H1 (cell line): ENCODE data around the gene GRAMD1B. TPM values are rescaled to one million over a fixed set of nuclear protein-coding genes. Genes with fewer than 3 reads are reported as not detected.

Experiments
- CTCF ChIA-PET: fragments of 300-600 bp; sonication (Branson Sonifier 250); formaldehyde crosslinking; loops from one replicate; lab custom pipeline; 2021; ENCODE audit not compliant: partially characterized antibody; lab: Charles Lee
- POLR2A ChIA-PET: fragments of 300-600 bp; sonication (Branson Sonifier 250); formaldehyde crosslinking; loops from one replicate; lab custom pipeline; 2021; ENCODE audit warnings: inconsistent platforms; ENCODE audit not compliant: partially characterized antibody; lab: Charles Lee
- DNase-seq, 2 experiments: peaks; one replicate each; pipeline versions ENCODE4 v3.0.0 to v3.0.0-alpha.2; 2010 to 2022; ENCODE audit warnings: low spot score in 2 of 2, low read depth in 1 of 2, mixed read lengths in 1 of 2
- FAIRE-seq: peaks from 2 replicates; lab custom pipeline; 2011; peaks lifted over from hg19 to GRCh38; lab: Jason Lieb, UNC
- H2AFZ ChIP-seq: 2 replicates; pipeline ENCODE4 v1.8.1; 2012; ENCODE audit warnings: low read length, inconsistent platforms
- H2AK5ac ChIP-seq: 2 replicates; pipeline ENCODE4 v1.6.1; 2013; ENCODE audit warnings: low read depth, low read length
- H2BK120ac ChIP-seq: replicated peaks from 2 replicates; pipeline ENCODE3; 2013; ENCODE audit warnings: low read depth, low read length, inconsistent platforms
- H2BK12ac ChIP-seq: 2 replicates; pipeline ENCODE4 v1.6.1; 2013; ENCODE audit warnings: low read depth, low read length
- H2BK15ac ChIP-seq: 2 replicates; pipeline ENCODE4 v1.6.1; 2013; ENCODE audit warnings: low read length
- H2BK20ac ChIP-seq: 2 replicates; pipeline ENCODE4 v1.6.1; 2013; ENCODE audit warnings: low read length
- H2BK5ac ChIP-seq: 2 replicates; pipeline ENCODE4 v1.6.1; 2013; ENCODE audit warnings: low read depth, low read length
- H3K14ac ChIP-seq: 2 replicates; pipeline ENCODE4 v1.6.1; 2013; ENCODE audit warnings: inconsistent platforms; ENCODE audit not compliant: insufficient read length
- H3K18ac ChIP-seq: 2 replicates; pipeline ENCODE4 v1.6.1; 2013; ENCODE audit warnings: low read length; ENCODE audit errors: extremely low read depth
- H3K23ac ChIP-seq: 2 replicates; pipeline ENCODE4 v1.6.1; 2013; ENCODE audit warnings: inconsistent platforms; ENCODE audit not compliant: insufficient read length
- H3K23me2 ChIP-seq: 2 replicates; pipeline ENCODE4 v1.6.1; 2013; ENCODE audit warnings: low read depth, low read length
- H3K27ac ChIP-seq: 2 replicates; pipeline ENCODE4 v1.6.1; 2011; ENCODE audit warnings: low read depth, low read length, inconsistent platforms
- H3K27me3 ChIP-seq, 4 experiments: replicated peaks in 1 of 4; 1 replicate in 1 of 4; 2 replicates in 3 of 4; pipeline versions ENCODE4 v1.6.1 to v1.8.1; 2011 to 2013; ENCODE audit warnings: low read length in 3 of 4, mild to moderate bottlenecking in 3 of 4, inconsistent platforms in 2 of 4, mixed read lengths in 2 of 4, moderate library complexity in 1 of 4; ENCODE audit not compliant: control insufficient read depth in 3 of 4, insufficient read depth in 3 of 4; ENCODE audit errors: extremely low read depth in 1 of 4
- H3K36me3 ChIP-seq, 4 experiments: 2 replicates each; pipeline versions ENCODE4 v1.6.1 to v1.8.1; 2011 to 2013; ENCODE audit warnings: mild to moderate bottlenecking in 4 of 4, low read length in 3 of 4, moderate library complexity in 2 of 4, control low read depth in 1 of 4, inconsistent platforms in 1 of 4; ENCODE audit not compliant: insufficient read depth in 4 of 4, control insufficient read depth in 2 of 4
- H3K4ac ChIP-seq: replicated peaks from 2 replicates; pipeline ENCODE3; 2013; ENCODE audit warnings: low read length, low read depth, mixed read lengths, inconsistent platforms; ENCODE audit not compliant: insufficient read length
- H3K4me1 ChIP-seq, 4 experiments: replicated peaks in 1 of 4; 1 replicate in 1 of 4; 2 replicates in 3 of 4; pipeline versions ENCODE4 v1.6.1 to v1.8.1; 2011 to 2013; ENCODE audit warnings: low read length in 3 of 4, inconsistent platforms in 2 of 4, mixed read lengths in 1 of 4; ENCODE audit not compliant: insufficient read depth in 4 of 4, control insufficient read depth in 3 of 4
- H3K4me2 ChIP-seq, 2 experiments: 2 replicates each; pipeline versions ENCODE4 v1.6.1 to v1.8.1; 2011 to 2013; ENCODE audit warnings: low read depth in 2 of 2, low read length in 2 of 2, control low read depth in 1 of 2, inconsistent platforms in 1 of 2, mild to moderate bottlenecking in 1 of 2; ENCODE audit not compliant: insufficient read depth in 1 of 2
- H3K4me3 ChIP-seq, 4 experiments: fragments of 200-600, 300-600 bp in 1 of 4; sonication (generic), shearing (Covaris generic), sonication (Bioruptor Twin) in 1 of 4; 2 replicates each; pipeline versions ENCODE4 v1.5.1 to v1.8.1; 2011 to 2016; ENCODE audit warnings: low read length in 4 of 4, low read depth in 3 of 4, control low read depth in 2 of 4, inconsistent platforms in 2 of 4, mild to moderate bottlenecking in 2 of 4, mixed read lengths in 1 of 4, moderate library complexity in 1 of 4; ENCODE audit not compliant: insufficient read depth in 2 of 4; ENCODE audit errors: extremely low read depth in 1 of 4
- H3K56ac ChIP-seq: replicated peaks from 2 replicates; pipeline ENCODE3; 2013; ENCODE audit warnings: low read depth, mild to moderate bottlenecking, mixed read lengths, low read length, inconsistent platforms; ENCODE audit not compliant: insufficient read length
- H3K79me1 ChIP-seq: 2 replicates; pipeline ENCODE4 v1.6.1; 2013; ENCODE audit warnings: low read depth, low read length, control low read depth
- H3K79me2 ChIP-seq, 2 experiments: 2 replicates each; pipeline versions ENCODE4 v1.6.1 to v1.8.1; 2012 to 2013; ENCODE audit warnings: low read length in 2 of 2, mild to moderate bottlenecking in 2 of 2, inconsistent platforms in 1 of 2; ENCODE audit not compliant: insufficient read depth in 2 of 2, control insufficient read depth in 1 of 2
- H3K9ac ChIP-seq, 4 experiments: replicated peaks in 1 of 4; 1 replicate in 1 of 4; 2 replicates in 3 of 4; pipeline versions ENCODE4 v1.6.1 to v1.8.1; 2011 to 2013; ENCODE audit warnings: low read depth in 3 of 4, low read length in 3 of 4, control low read depth in 2 of 4, mild to moderate bottlenecking in 2 of 4, moderate library complexity in 2 of 4, inconsistent platforms in 1 of 4; ENCODE audit errors: extremely low read depth in 1 of 4
- H3K9me3 ChIP-seq, 2 experiments: 2 replicates each; pipeline versions ENCODE4 v1.6.1 to v1.8.1; 2012 to 2013; ENCODE audit warnings: mild to moderate bottlenecking in 2 of 2, moderate library complexity in 2 of 2, control low read depth in 1 of 2, inconsistent platforms in 1 of 2, low read depth in 1 of 2, low read length in 1 of 2, mixed read lengths in 1 of 2; ENCODE audit not compliant: insufficient read depth in 2 of 2
- H4K20me1 ChIP-seq, 2 experiments: replicated peaks in 1 of 2; 2 replicates each; pipeline versions ENCODE3 to v1.8.1; 2011 to 2013; ENCODE audit warnings: inconsistent platforms in 2 of 2, low read length in 2 of 2, mild to moderate bottlenecking in 1 of 2; ENCODE audit not compliant: insufficient read depth in 2 of 2, control insufficient read depth in 1 of 2
- H4K5ac ChIP-seq: 2 replicates; pipeline ENCODE4 v1.6.1; 2013; ENCODE audit warnings: low read length, low read depth, mixed read lengths, inconsistent platforms; ENCODE audit not compliant: insufficient read length
- H4K8ac ChIP-seq: 2 replicates; pipeline ENCODE4 v1.8.0; 2013; ENCODE audit warnings: mild to moderate bottlenecking, moderate library complexity, low read length, inconsistent platforms; ENCODE audit not compliant: insufficient read depth; ENCODE audit errors: extremely low read depth
- H4K91ac ChIP-seq: replicated peaks from 2 replicates; pipeline ENCODE3; 2013; ENCODE audit warnings: low read length, mixed read lengths, inconsistent platforms; ENCODE audit not compliant: insufficient read length
- CBX8 ChIP-seq: fragments of 300-800, 300-1000 bp; sonication (generic); IDR thresholded peaks from 2 replicates; pipeline ENCODE4 v1.7.1; 2016; ENCODE audit warnings: low read depth, low read length, borderline replicate concordance
- CEBPB ChIP-seq: IDR thresholded peaks from 2 replicates; pipeline ENCODE4 v1.6.1; 2012; ENCODE audit warnings: low read depth, low read length
- NANOG ChIP-seq: IDR thresholded peaks from 2 replicates; pipeline ENCODE4 v1.6.1; 2011; ENCODE audit warnings: low read length, low read depth, mild to moderate bottlenecking, inconsistent platforms; ENCODE audit not compliant: insufficient read depth, poor library complexity, severe bottlenecking
- NRF1 ChIP-seq: IDR thresholded peaks from 2 replicates; pipeline ENCODE4 v1.6.1; 2011; ENCODE audit warnings: mild to moderate bottlenecking, low read depth, low read length, improper control_type of control experiment
- ZNF274 ChIP-seq: IDR thresholded peaks from 2 replicates; pipeline ENCODE4 v1.7.0; 2012; ENCODE audit warnings: low read length, borderline replicate concordance; ENCODE audit errors: extremely low read depth
- WGBS, 2 experiments: shearing (Covaris generic) in 1 of 2; methylation state at CpG; one replicate each; pipeline versions ENCODE4 v1.1.6 to v1.1.7; 2013 to 2015; ENCODE audit warnings: low lambda C conversion rate in 2 of 2, mixed read lengths in 2 of 2, inconsistent platforms in 1 of 2, low coverage in 1 of 2, missing lambda C conversion rate in 1 of 2; ENCODE audit not compliant: insufficient replicate concordance in 2 of 2, insufficient coverage in 1 of 2, insufficient read length in 1 of 2; ENCODE audit errors: extremely low coverage in 1 of 2, missing lambda C conversion rate in 1 of 2; 5-methylcytosine and 5-hydroxymethylcytosine counted together
- polyA plus RNA-seq, 7 experiments: library from polyadenylated mRNA; depleted of rRNA in 3 of 7; stranded (reverse) in 5 of 7; unstranded in 2 of 7; fragments of >200 nt in 5 of 7; fragments of 200-250 nt in 2 of 7; gene quantifications; 1 replicate in 5 of 7; 2 replicates in 1 of 7; 4 replicates in 1 of 7; pipeline versions ENCODE4 v1.2.1 to v1.2.3, GENCODE V29; 2011 to 2013; ENCODE audit warnings: missing spikeins in 2 of 7, mixed read lengths in 2 of 7
- total RNA-seq: library from RNA; stranded (reverse); fragmentation: NEBNext Ultra II Directional; extraction: Animal tissue kit (Norgen Biotek cat#: 25700); gene quantifications from 2 replicates; pipeline ENCODE4 v1.2.1, GENCODE V29; 2021
- TF ChIP-seq, protein P1 (sequence below): IDR thresholded peaks from 2 replicates; pipeline ENCODE4 v1.6.1; 2012; ENCODE audit warnings: inconsistent platforms

GRAMD1B gene
- total and polyA plus RNA-seq, 2 of the 8 experiments (the other 6 are each of a cell fraction or from before 2014, with no cell fraction given): 10.1 to 21.2 TPM

DNA sequence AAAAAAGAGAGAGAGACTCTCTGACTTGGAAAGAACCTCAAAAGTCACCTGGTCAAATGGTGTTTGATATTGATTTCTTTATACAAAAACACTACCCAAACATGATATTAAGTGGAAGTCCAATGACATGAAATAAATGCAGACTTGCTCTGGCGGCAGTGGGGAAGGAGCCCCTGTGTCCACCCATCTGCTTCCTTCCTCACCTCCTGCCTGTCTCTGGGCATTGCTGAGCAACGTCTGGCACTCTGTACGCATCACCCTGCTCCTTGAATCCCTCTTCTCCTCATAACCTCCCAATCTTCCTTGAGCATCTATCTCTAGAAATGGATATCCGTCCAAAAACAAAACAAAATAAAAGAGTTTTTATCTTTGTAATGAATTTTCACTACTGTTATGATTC, 39.9 kb upstream of the GRAMD1B start:
- Histone ChIP-seq H2BK120ac (no peak overlapping the region), H2BK5ac (no peak overlapping the region), H4K5ac (no peak overlapping the region), H3K14ac (no peak overlapping the region), H3K27ac (no peak overlapping the region), H3K27me3 (no peaks in the 10 kb centered on the region; a peak in 1 of 7 replicates), H3K9me3 (no peaks in the 10 kb centered on the region), H3K18ac (no peak overlapping the region), H4K8ac (no peak overlapping the region), H2AK5ac (no peak overlapping the region), H2BK20ac (no peak overlapping the region), H3K36me3 (no peaks in the 10 kb centered on the region), H3K4ac (no peak overlapping the region), H3K4me2 (no peak overlapping the region), H3K4me3 (no peak overlapping the region), H4K91ac (no peak overlapping the region), H2BK12ac (no peak overlapping the region), H3K9ac (no peak overlapping the region), H4K20me1 (no peaks in the 10 kb centered on the region), H2BK15ac (no peak overlapping the region), H3K23ac (no peak overlapping the region), H2AFZ (no peak overlapping the region), H3K56ac (no peak overlapping the region), H3K79me1 (no peaks in the 10 kb centered on the region), H3K23me2 (no peaks in the 10 kb centered on the region), H3K4me1 (no peaks in the 10 kb centered on the region), H3K79me2 (no peaks in the 10 kb centered on the region)
- DNase-seq: no peak
- WGBS, 2 experiments: 90% methylated on average over 4 of the region's 4 CpGs; no CpG with 5 or more reads in 1 of the 2 experiments
- no peak for FAIRE-seq
- ChIA-PET CTCF (no interaction called here), POLR2A (interaction anchor here (0.6 kb wide), 1 partner anchor 48 kb away, joined by 3 read pairs; no protein-coding TSS in a partner anchor)
- TF ChIP-seq CBX8: no peak
- no peak for TF ChIP-seq CEBPB
- TF ChIP-seq NRF1: no peak
- no peak for TF ChIP-seq NANOG
- TF ChIP-seq, protein P1, sequence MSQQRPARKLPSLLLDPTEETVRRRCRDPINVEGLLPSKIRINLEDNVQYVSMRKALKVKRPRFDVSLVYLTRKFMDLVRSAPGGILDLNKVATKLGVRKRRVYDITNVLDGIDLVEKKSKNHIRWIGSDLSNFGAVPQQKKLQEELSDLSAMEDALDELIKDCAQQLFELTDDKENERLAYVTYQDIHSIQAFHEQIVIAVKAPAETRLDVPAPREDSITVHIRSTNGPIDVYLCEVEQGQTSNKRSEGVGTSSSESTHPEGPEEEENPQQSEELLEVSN: no peak
- no peak for TF ChIP-seq ZNF274
